ENCODE measurements around the gene UCKL1.
"Not testable (repeated sequence)": the region's sequence is repeated elsewhere in the genome, so short reads cannot be mapped to it uniquely, and the experiment has no call there.

UCKL1 gene

DNA sequence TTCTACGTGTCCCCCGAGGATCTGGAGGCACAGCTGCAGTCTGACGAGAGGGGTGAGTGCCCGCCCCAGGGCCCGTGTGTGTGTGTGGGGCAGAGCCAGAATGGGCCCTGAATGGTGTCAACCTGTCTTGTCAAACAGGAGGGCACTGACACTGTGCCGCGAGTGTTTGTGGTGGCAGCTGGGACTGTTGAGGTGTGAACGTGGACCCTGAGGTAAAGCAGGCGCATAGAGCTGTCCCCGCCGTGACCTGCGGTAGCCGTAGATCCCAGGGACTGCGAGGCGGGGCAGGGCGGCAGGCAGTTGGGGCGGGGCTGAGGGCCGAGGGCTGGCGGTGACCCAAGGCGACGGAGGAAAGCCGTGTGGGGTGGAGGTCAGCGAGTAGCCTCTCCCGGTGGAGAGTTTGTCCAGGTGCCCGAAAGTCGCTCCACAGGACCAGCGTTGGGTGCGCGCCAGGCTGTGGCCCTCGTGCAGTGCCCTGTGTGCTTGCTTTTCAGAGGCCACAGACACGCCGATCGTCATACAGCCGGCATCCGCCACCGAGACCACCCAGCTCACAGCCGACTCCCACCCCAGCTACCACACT, 25.2 kb downstream of the UCKL1 start:
- H3K79me2 ChIP-seq (ENCODE audit: low read length): no peaks in the 10 kb centered on the region
- no peak for DNase-seq
- H3K4me2 ChIP-seq (ENCODE audit: low read depth, low read length): no peak overlapping the region
- no peak overlapping the region for H3K4me3 ChIP-seq (ENCODE audit: low read length)
- H3K9me2 ChIP-seq (replicated peaks; ENCODE audit: insufficient read depth, low read length): no peaks in the 10 kb centered on the region
- no peak for TF ChIP-seq EZH2phosphoT487 (IDR thresholded peaks at IDR 0.05; ENCODE audit: low read length)
- no peaks in the 10 kb centered on the region for H3K9me3 ChIP-seq (replicated peaks; ENCODE audit: insufficient read depth, low read length)
- no peaks in the 10 kb centered on the region for H3K27me3 ChIP-seq (replicated peaks; ENCODE audit: insufficient read depth, low read length)
- peaks cover 5% of the 10 kb centered on the region; the same call in 1 of the 2 replicates for H3K36me3 ChIP-seq (replicated peaks; ENCODE audit: insufficient read depth, low read length)
- no peak overlapping the region for H3K27ac ChIP-seq (ENCODE audit: low read length)
- H4K20me1 ChIP-seq (ENCODE audit: insufficient read depth, low read length): no peaks in the 10 kb centered on the region
- no peaks in the 10 kb centered on the region for H3F3A ChIP-seq (ENCODE audit: insufficient read depth, low read length)
- H2AFZ ChIP-seq (ENCODE audit: low read length): no peak overlapping the region
- H3K9ac ChIP-seq (ENCODE audit: low read length): no peak overlapping the region
- H3K4me1 ChIP-seq (ENCODE audit: low read length): no peaks in the 10 kb centered on the region

DNA sequence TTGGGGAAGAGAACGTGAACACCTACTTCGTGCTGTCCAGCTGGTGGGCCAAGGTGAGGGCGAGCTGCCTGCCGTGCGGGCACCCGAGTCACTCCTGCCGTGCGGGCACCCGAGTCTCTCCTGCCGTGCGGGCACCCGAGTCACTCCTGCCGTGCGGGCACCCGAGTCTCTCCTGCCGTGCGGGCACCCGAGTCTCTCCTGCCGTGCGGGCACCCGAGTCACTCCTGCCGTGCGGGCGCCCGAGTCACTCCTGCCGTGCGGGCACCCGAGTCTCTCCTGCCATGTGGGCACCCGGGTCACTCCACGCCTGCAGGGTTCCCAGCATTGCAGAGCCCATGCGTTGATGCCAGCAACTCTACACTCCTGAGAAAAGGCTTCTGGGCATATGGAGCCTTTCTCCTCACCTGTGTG, 26.7 kb downstream of the UCKL1 start:
- not testable (repeated sequence) for H4K20me1 ChIP-seq (ENCODE audit: insufficient read depth, low read length); H3K4me3 ChIP-seq (ENCODE audit: low read length); H3K9ac ChIP-seq (ENCODE audit: low read length); DNase-seq; H3K27ac ChIP-seq (ENCODE audit: low read length); H3K36me3 ChIP-seq (replicated peaks; ENCODE audit: insufficient read depth, low read length); H3K27me3 ChIP-seq (replicated peaks; ENCODE audit: insufficient read depth, low read length); H3K4me2 ChIP-seq (ENCODE audit: low read depth, low read length); H3F3A ChIP-seq (ENCODE audit: insufficient read depth, low read length); H3K9me3 ChIP-seq (replicated peaks; ENCODE audit: insufficient read depth, low read length); H3K79me2 ChIP-seq (ENCODE audit: low read length); H3K4me1 ChIP-seq (ENCODE audit: low read length); H2AFZ ChIP-seq (ENCODE audit: low read length); H3K9me2 ChIP-seq (replicated peaks; ENCODE audit: insufficient read depth, low read length)

DNA sequence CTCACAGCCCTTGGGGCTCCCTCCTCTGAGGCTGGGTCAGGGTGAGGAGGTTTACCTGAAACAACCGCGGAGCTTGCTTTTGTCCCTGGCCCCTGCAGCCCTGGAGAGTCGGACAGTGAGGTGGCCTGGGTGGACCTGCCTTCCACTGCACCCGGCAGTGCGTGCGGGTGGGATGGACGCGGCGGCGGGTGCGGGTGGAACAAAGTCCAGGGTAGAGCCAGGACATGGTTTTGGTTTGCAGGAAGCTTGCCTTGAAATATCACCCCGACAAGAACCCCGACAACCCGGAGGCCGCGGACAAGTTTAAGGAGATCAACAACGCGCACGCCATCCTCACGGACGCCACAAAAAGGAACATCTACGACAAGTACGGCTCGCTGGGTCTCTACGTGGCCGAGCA, 27.1 kb downstream of the UCKL1 start:
- Histone ChIP-seq H3K79me2 (ENCODE audit: low read length) (no peaks in the 10 kb centered on the region), H3K4me2 (ENCODE audit: low read depth, low read length) (no peak overlapping the region), H3K9me3 (replicated peaks; ENCODE audit: insufficient read depth, low read length) (no peaks in the 10 kb centered on the region), H3K4me1 (ENCODE audit: low read length) (no peaks in the 10 kb centered on the region), H3K27me3 (replicated peaks; ENCODE audit: insufficient read depth, low read length) (no peaks in the 10 kb centered on the region), H4K20me1 (ENCODE audit: insufficient read depth, low read length) (no peaks in the 10 kb centered on the region), H3K27ac (ENCODE audit: low read length) (no peak overlapping the region), H3K9me2 (replicated peaks; ENCODE audit: insufficient read depth, low read length) (no peaks in the 10 kb centered on the region), H3K9ac (ENCODE audit: low read length) (no peak overlapping the region), H3F3A (ENCODE audit: insufficient read depth, low read length) (no peaks in the 10 kb centered on the region), H2AFZ (ENCODE audit: low read length) (no peak overlapping the region), H3K4me3 (ENCODE audit: low read length) (no peak overlapping the region), H3K36me3 (replicated peaks; ENCODE audit: insufficient read depth, low read length) (peaks cover 5% of the 10 kb centered on the region; the same call in 1 of the 2 replicates)
- TF ChIP-seq, protein P1, sequence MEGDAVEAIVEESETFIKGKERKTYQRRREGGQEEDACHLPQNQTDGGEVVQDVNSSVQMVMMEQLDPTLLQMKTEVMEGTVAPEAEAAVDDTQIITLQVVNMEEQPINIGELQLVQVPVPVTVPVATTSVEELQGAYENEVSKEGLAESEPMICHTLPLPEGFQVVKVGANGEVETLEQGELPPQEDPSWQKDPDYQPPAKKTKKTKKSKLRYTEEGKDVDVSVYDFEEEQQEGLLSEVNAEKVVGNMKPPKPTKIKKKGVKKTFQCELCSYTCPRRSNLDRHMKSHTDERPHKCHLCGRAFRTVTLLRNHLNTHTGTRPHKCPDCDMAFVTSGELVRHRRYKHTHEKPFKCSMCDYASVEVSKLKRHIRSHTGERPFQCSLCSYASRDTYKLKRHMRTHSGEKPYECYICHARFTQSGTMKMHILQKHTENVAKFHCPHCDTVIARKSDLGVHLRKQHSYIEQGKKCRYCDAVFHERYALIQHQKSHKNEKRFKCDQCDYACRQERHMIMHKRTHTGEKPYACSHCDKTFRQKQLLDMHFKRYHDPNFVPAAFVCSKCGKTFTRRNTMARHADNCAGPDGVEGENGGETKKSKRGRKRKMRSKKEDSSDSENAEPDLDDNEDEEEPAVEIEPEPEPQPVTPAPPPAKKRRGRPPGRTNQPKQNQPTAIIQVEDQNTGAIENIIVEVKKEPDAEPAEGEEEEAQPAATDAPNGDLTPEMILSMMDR (IDR thresholded peaks at IDR 0.05; ENCODE audit: low read length): no peak
- TF ChIP-seq EZH2phosphoT487 (IDR thresholded peaks at IDR 0.05; ENCODE audit: low read length) (no peak), EZH2 (optimal IDR thresholded peaks at IDR 0.05; ENCODE audit: low read depth, low read length) (no peak)
- DNase-seq: no peak

DNA sequence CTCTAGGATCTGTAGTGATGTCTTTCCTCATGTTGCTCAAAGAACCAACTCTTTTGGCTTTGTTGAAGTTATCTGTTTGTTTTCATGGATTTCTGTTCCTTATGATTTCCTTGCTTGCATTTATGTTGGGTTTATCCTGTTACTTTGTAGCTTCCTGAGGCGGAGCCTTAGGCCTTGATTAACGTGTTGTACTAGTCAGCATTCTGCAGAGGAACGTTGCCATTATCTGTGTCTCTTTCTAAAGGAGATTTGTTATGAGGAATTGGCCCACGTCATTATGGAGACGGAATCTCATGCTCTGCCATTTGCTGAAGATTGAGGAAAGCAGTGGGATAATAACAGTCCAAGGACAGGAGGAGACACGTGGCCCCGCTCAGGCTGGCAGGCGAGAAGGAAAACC, 29.9 kb downstream of the UCKL1 start:
- TF ChIP-seq EZH2phosphoT487 (IDR thresholded peaks at IDR 0.05; ENCODE audit: low read length) (no peak), EZH2 (optimal IDR thresholded peaks at IDR 0.05; ENCODE audit: low read depth, low read length) (no peak)
- TF ChIP-seq, protein P1 (IDR thresholded peaks at IDR 0.05; ENCODE audit: low read length): no peak
- H3K27ac ChIP-seq (ENCODE audit: low read length): no peak overlapping the region
- no peak for DNase-seq

More for the DNA sequence above, 29.9 kb downstream of the UCKL1 start:
- no peaks in the 10 kb centered on the region for H4K20me1 ChIP-seq (ENCODE audit: insufficient read depth, low read length)
- H3K4me2 ChIP-seq (ENCODE audit: low read depth, low read length): no peak overlapping the region
- H3K27me3 ChIP-seq (replicated peaks; ENCODE audit: insufficient read depth, low read length): no peaks in the 10 kb centered on the region
- no peak overlapping the region for H3K9ac ChIP-seq (ENCODE audit: low read length)
- H3K9me3 ChIP-seq (replicated peaks; ENCODE audit: insufficient read depth, low read length): no peaks in the 10 kb centered on the region
- no peaks in the 10 kb centered on the region for H3F3A ChIP-seq (ENCODE audit: insufficient read depth, low read length)
- H3K4me3 ChIP-seq (ENCODE audit: low read length): no peak overlapping the region
- no peaks in the 10 kb centered on the region for H3K9me2 ChIP-seq (replicated peaks; ENCODE audit: insufficient read depth, low read length)
- H3K4me1 ChIP-seq (ENCODE audit: low read length): no peaks in the 10 kb centered on the region
- H2AFZ ChIP-seq (ENCODE audit: low read length): no peak overlapping the region
- H3K36me3 ChIP-seq (replicated peaks; ENCODE audit: insufficient read depth, low read length): peaks cover 5% of the 10 kb centered on the region; the same call in 1 of the 2 replicates
- no peaks in the 10 kb centered on the region for H3K79me2 ChIP-seq (ENCODE audit: low read length)
